Coronary artery (tissue), 2 donors: ENCODE data around the gene HSFX3.
"Not testable (repeated sequence)": the region's sequence is repeated elsewhere in the genome, so short reads cannot be mapped to it uniquely, and the experiment has no call there.

Source experiments
- DNase-seq: peaks from one replicate; pipeline ENCODE4 v3.0.0-alpha.2; 2017; ENCODE audit warnings: low spot score
- H3K27ac ChIP-seq, 2 donors: fragments of 200-600 bp; sonication (generic); one replicate each; pipeline ENCODE4 v1.5.1; 2016 to 2019
- H3K4me3 ChIP-seq: fragments of 200-600 bp; sonication (generic); 2 replicates; pipeline ENCODE4 v1.5.1; 2016; ENCODE audit warnings: mild to moderate bottlenecking, moderate library complexity
- CTCF ChIP-seq: fragments of 200-600 bp; sonication (generic); IDR thresholded peaks from one replicate; pipeline ENCODE4 v1.5.1; 2019; ENCODE audit warnings: antibody characterized with exemption

The HSFX3 gene

GRCh38 chrX:149549701-149550100 is at the start of gene HSFX3:
Gene HSFX3 (minus strand): TSS chrX:149549924. CDS start chrX:149549852, 72 bp downstream.
- not testable (repeated sequence) for H3K27ac ChIP-seq, DNase-seq

GRCh38 chrX:149598603-149599002 is 48.9 kb upstream of the HSFX3 start:
- not testable (repeated sequence) for H3K27ac ChIP-seq, H3K4me3 ChIP-seq, DNase-seq

More at GRCh38 chrX:149549701-149550100, at the start of gene HSFX3:
- not testable (repeated sequence) for H3K4me3 ChIP-seq

GRCh38 chrX:149595943-149596342 is 46.2 kb upstream of the HSFX3 start:
- DNase-seq, H3K4me3 ChIP-seq, H3K27ac ChIP-seq: not testable (repeated sequence)

GRCh38 chrX:149595214-149595613 is 45.5 kb upstream of the HSFX3 start, which contains the start of gene HSFX2:
Gene HSFX2 (minus strand): TSS chrX:149595314. CDS start chrX:149594700, 614 bp downstream.
- DNase-seq, H3K4me3 ChIP-seq, H3K27ac ChIP-seq: not testable (repeated sequence)

- not testable (repeated sequence) for DNase-seq, H3K4me3 ChIP-seq, H3K27ac ChIP-seq
Observed at GRCh38 chrX:149590993-149591392, 41.3 kb upstream of the HSFX3 start.

- not testable (repeated sequence) for H3K27ac ChIP-seq, DNase-seq, H3K4me3 ChIP-seq
Observed at GRCh38 chrX:149587359-149587758, 37.6 kb upstream of the HSFX3 start, which contains the start of gene MAGEA9B. Gene MAGEA9B (minus strand): TSS chrX:149587459. CDS start chrX:149583179, 4,280 bp downstream.

- not testable (repeated sequence) for DNase-seq
Observed at GRCh38 chrX:149585631-149586030, 35.9 kb upstream of the HSFX3 start.

GRCh38 chrX:149573456-149573855 is 23.7 kb upstream of the HSFX3 start:
- DNase-seq, H3K4me3 ChIP-seq, H3K27ac ChIP-seq: not testable (repeated sequence)

More at GRCh38 chrX:149585631-149586030, 35.9 kb upstream of the HSFX3 start:
- H3K27ac ChIP-seq, H3K4me3 ChIP-seq: not testable (repeated sequence)

GRCh38 chrX:149572743-149573142 is 23.0 kb upstream of the HSFX3 start:
- no peak for DNase-seq
- H3K27ac ChIP-seq = no peak overlapping the region
- TF ChIP-seq CTCF = no peak
- H3K4me3 ChIP-seq = no peak overlapping the region

GRCh38 chrX:149571770-149572169 is 22.0 kb upstream of the HSFX3 start:
- H3K4me3 ChIP-seq = no peak overlapping the region
- TF ChIP-seq CTCF = no peak
- no peak overlapping the region for H3K27ac ChIP-seq

GRCh38 chrX:149570668-149571067 is 20.9 kb upstream of the HSFX3 start:
- no peak for TF ChIP-seq CTCF
- Histone ChIP-seq H3K4me3 (no peak overlapping the region), H3K27ac (no peak overlapping the region)
- no peak for DNase-seq

More at GRCh38 chrX:149571770-149572169, 22.0 kb upstream of the HSFX3 start:
- DNase-seq = no peak

GRCh38 chrX:149569770-149570169 is 20.0 kb upstream of the HSFX3 start:
- no peak overlapping the region for H3K27ac ChIP-seq
- no peak for DNase-seq
- H3K4me3 ChIP-seq = no peak overlapping the region
- no peak for TF ChIP-seq CTCF
